DOHH2 (cell line): ENCODE measurements around the gene TEX30.

Experiments used
- CTCF ChIP-seq: fragments of 200-600 bp; sonication (generic); IDR thresholded peaks from one replicate; pipeline ENCODE4 v1.5.1; 2014; ENCODE audit warnings: antibody characterized with exemption, mild to moderate bottlenecking, low read depth, low read length; ENCODE audit not compliant: poor library complexity, severe bottlenecking
- EZH2phosphoT487 ChIP-seq: fragments of 200-600 bp; sonication (generic); IDR thresholded peaks from 2 replicates; pipeline ENCODE4 v1.6.1; 2017; ENCODE audit warnings: borderline replicate concordance, mild to moderate bottlenecking, antibody characterized with exemption, low read length, moderate library complexity, mixed read lengths

DNA sequence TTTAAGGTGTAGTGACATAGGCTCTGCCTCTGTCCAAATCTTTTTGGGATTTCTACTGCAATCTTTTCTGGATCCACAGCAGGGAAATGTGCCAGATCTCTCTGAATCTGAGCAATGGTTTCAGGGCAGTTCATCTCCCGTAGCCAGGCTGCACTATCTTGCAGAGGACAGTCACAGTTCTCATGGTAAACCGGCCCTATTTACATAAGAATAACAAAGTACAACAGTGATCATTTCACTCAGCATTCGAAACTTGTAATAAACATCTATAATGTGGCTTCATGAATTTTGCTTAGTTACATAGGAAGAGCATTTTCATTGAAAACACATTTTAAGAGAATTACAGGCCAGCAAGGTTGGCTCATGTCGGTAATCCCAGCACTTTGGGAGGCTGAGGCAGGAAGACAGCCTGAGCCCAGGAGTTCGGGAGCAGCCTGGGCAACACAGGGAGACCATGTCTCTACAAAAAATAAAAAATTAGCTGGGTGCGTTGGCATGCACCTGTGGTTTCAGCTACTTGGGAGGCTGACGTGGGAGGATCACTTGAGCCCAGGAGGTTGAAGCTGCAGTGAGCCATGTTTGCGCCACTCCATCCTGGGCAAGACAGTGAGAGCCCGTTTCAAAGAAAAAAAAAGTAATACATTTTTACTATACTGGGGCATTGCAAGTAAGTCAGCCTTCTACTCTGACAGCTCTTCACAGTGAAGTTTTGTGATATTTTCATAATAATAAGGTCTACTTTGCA, 20.2 kb upstream of the TEX30 start:
- no peak for TF ChIP-seq CTCF
- TF ChIP-seq EZH2phosphoT487: no peak
